A549 (cell line): ENCODE results near the gene OLFM1.

ENCODE experiments used
- CHD2 ChIP-seq: fragments of 150-350 bp; IDR thresholded peaks from 2 replicates; pipeline ENCODE4 v1.6.1; 2014; ENCODE audit warnings: low read length; ENCODE audit not compliant: partially characterized antibody
- RCOR1 ChIP-seq: fragments of 150-350 bp; IDR thresholded peaks from 2 replicates; pipeline ENCODE4 v1.6.1; 2014; ENCODE audit warnings: antibody characterized with exemption, low read length, low read depth
- TF ChIP-seq, protein P1 (sequence below): fragments of >200 bp; sonication (Bioruptor Twin); formaldehyde crosslinking; IDR thresholded peaks from 3 replicates; pipeline ENCODE4 v1.5.1; 2016

DNA sequence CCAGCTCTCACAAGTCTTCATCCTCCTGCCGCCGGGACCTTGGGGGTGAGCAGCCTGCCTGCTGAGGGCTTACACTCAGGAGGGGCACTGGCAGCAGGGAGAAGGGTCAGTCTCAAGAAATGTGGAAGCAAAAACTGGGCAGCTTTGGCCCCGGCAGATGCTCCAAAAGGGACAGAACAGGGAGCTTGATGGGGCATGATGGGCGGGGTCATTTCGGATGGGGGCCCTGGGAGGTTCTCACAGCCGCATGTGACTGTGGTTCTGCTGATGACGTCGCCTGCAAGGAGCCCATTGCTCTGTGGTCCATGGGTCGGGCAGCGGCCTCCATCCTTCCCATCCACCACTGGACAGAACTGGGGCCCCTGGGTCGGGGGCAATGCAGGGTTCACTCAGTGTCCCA is 76.6 kb downstream of the OLFM1 start:
- TF ChIP-seq, protein P1, sequence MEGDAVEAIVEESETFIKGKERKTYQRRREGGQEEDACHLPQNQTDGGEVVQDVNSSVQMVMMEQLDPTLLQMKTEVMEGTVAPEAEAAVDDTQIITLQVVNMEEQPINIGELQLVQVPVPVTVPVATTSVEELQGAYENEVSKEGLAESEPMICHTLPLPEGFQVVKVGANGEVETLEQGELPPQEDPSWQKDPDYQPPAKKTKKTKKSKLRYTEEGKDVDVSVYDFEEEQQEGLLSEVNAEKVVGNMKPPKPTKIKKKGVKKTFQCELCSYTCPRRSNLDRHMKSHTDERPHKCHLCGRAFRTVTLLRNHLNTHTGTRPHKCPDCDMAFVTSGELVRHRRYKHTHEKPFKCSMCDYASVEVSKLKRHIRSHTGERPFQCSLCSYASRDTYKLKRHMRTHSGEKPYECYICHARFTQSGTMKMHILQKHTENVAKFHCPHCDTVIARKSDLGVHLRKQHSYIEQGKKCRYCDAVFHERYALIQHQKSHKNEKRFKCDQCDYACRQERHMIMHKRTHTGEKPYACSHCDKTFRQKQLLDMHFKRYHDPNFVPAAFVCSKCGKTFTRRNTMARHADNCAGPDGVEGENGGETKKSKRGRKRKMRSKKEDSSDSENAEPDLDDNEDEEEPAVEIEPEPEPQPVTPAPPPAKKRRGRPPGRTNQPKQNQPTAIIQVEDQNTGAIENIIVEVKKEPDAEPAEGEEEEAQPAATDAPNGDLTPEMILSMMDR: no peak
- no peak for TF ChIP-seq RCOR1
- no peak for TF ChIP-seq CHD2
